Hematopoietic multipotent progenitor cell (in vitro differentiated cells): ENCODE results near the gene CACNA1D. TPM values are rescaled to one million over a fixed set of nuclear protein-coding genes. Genes with fewer than 3 reads are reported as not detected.

Experiments
- DNase-seq, 3 donors: peaks; one replicate each; pipeline ENCODE4 v3.0.0-alpha.2; 2011 to 2015; ENCODE audit warnings: low read depth in 2 of 3, low spot score in 2 of 3
- total RNA-seq: library from RNA; depleted of rRNA; stranded (reverse); fragments of >200 nt; gene quantifications from one replicate; pipeline ENCODE4 v1.2.3, GENCODE V29; 2012

CACNA1D gene
- total RNA-seq, 1 donor = 0.81 TPM

DNA sequence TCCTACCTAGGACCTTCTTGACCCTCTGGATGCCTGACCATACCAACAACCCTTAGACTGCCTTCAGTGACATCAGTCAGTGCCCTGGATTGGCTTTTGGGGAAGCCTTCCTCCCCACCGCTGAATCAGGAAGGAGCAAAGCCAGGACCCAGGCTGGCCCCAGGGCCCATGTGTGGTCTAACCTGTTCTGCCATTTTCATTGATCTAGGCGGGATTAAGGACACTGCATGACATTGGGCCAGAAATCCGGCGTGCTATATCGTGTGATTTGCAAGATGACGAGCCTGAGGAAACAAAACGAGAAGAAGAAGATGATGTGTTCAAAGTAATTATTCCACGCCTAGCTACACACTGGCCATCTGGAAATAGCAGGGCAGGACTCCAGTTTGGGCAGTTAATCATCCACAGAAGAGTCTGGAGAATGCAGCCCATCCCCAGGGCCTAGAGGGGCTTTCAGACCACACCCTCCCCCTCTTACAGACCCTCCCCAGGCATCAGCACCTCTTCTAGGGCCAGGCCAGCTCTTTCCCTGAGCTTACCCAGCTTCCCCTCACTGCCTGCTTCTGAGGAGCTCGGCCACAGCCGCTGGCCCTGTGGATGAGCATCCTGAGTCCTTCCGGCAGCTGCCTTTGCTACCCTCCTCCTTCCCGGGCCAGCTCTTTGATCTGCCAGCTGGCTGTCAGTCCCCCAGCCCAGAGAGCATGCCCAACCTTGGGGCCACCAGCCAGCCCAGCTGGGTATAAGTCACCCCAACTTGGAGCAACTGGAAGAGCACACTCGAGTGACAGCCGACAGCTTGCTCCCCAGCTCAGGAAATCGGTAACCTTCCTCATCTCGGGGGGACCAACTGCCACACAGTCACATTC is 305.9 kb downstream of the CACNA1D start:
- DNase-seq = no peak

DNA sequence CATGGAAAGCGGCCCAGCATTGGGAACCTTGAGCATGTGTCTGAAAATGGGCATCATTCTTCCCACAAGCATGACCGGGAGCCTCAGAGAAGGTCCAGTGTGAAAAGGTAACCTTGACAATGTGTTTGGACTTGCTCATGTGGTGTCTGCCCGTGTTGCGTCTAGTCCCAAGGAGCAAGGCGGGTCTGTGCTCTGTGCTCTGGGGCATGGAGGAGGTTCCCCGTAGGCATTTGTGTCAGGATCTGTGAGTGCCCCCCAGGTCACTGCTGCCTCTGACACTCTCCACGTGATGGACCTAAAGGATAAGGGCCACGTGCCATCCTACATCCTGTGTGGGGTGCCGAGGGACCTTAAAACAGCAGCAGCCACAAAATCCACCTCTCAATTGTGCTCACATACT is 306.9 kb downstream of the CACNA1D start:
- DNase-seq = no peak

DNA sequence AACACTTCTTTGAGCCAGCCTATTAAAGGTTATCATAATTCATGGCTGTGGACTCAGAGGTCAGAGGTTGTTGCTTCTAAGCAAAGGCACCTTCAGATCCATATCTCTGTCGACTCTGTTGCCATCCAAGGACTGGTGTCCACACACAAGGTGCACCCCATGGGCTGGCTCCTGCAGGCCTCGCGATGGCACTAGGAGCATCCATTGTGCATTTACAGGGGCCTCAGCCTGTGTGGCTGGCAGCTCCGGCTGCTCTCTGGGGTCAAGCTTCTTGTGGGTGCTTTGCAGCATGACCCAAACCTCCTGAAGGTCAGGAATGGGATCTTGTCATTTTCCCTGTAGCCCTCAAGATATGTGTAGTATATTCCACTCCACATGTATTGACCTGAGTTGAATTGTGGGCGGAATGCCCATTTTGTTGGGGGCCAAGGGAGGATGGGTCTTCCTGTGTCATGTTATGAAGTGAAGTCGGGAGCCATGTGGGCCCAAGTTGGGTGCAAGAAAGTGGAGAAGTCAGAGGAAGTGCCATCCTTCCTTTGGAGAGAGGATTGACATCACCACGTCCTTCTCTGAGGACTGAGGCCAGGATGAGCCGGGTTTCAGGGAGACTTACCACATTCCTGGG is 308.0 kb downstream of the CACNA1D start:
- no peak for DNase-seq

DNA sequence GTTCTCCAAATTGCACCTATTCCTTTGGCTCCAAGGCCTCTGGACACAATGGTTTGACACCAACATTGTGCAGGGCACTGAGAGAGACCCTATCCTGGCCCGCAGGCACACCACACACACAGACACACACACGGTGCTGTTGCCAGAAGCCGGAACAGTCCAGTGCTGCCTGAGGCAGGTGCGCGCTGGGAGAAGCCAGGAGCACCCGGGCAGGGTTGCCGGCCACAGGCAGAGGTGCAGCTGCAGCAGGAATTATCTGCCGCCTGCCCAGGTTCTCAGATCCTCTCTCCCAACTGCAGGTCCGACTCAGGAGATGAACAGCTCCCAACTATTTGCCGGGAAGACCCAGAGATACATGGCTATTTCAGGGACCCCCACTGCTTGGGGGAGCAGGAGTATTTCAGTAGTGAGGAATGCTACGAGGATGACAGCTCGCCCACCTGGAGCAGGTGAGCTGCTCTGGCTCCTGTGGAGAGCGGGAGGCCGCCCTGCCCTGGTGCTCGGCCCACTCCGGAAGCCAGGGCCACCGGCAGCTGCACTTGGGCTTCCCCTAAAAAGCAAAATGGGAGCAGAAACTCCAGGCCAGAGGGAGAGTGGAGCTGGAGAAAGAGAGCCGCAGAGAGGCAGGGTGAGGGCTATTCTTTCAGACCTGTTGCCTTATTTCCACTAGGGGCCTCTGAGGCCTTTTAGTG is 308.9 kb downstream of the CACNA1D start:
- no peak for DNase-seq

DNA sequence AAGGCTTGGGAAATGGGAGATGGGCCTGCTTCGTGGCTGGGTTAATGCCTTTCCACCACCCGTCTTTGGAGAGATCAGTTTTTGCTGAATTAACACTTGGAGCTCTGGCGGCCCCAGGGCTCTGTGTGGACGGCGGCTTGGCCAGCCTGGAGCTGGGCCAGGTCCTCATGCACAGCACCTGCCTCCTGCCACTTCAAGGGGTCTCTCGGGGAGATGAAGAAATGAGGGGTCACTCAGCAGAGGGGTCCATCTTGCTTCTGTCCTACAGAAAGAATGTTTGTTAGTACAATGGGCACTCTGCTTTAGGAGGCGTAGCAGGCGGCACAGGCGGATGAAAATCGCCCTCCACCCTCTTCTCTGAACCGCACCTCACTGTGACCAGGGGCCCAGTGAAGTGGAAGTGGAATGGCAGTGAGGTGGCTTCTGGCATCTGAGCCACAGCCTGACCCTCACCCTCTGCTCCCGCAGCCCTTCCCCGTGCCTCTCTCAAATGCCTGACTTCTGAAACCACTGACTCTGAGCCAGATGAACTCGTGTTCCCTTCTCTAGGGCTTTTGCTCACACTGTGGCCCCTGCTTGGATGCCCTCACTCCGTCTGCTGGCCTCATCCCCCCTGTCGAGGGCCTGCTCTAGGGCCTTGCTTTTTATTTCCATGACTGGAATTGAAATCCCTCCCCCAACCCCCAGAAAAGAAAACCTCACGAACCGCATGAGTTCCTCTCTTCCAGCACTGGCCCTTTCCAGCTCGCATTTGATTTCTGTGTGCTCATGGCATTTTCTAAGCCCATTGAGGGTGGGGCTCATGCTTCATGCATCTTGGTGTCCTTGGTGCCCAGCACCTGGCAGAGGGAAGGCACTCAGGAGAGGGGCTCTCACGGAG is 309.6 kb downstream of the CACNA1D start:
- DNase-seq = no peak

DNA sequence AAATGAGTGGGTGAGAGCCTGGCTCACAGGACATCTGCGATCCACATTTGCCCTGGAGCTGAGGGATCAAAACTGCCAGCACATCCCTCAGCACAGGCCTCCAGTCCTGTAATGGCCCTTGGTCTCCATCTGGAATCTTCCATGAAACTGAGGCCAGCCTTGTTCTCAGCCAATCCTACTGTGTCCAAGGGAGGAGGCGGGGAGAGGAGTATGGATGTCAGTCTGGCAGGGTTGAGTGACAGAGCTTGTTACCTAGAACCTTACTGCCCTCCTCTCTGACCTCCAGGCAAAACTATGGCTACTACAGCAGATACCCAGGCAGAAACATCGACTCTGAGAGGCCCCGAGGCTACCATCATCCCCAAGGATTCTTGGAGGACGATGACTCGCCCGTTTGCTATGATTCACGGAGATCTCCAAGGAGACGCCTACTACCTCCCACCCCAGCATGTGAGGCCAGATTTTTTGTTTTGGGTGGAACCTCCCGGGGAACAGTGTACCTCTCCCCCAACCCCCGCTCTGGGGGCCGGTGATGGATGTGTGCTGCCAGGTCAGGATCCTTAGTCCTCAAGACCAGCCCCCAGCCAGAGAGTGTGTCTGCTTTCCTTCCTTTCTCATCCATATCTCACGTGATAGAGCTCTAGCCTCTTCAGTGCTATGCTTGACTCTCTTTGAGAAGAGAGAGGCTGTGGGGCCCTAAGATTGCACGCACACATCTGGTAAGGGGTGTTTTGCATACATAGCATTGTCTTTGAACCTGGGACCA is 310.5 kb downstream of the CACNA1D start:
- DNase-seq = no peak

DNA sequence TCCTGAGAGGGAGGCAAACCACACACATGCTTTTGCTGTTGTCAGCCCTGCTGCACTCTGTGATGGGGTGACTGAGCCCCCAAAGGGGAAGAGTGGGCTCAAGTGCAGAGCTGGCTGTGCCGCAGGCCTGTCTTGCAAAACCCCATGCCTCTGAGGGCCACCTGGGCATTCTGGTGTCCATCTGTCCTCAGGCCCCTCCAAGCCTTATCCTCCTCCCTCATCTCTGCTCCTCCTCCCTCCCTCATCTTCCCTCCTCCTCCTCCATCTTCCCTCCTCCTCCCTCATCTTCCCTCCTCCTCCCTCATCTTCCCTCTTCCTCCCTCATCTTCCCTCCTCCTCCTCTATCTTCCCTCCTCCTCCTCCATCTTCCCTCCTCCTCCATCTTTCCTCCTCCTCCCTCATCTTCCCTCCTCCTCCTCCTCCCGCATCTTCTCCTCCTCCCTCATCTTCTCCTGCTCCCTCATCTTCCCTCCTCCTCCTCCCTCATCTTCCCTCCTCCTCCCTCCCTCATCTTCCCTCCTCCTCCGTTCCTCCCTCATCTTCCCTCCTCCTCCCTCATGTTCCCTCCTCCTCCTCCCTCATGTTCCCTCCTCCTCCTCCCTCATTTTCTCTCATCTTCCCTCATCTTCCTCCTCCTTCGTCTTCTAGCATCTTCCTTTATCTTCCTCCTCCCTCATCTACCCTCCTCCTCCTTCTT is 311.2 kb downstream of the CACNA1D start:
- no peak for DNase-seq

DNA sequence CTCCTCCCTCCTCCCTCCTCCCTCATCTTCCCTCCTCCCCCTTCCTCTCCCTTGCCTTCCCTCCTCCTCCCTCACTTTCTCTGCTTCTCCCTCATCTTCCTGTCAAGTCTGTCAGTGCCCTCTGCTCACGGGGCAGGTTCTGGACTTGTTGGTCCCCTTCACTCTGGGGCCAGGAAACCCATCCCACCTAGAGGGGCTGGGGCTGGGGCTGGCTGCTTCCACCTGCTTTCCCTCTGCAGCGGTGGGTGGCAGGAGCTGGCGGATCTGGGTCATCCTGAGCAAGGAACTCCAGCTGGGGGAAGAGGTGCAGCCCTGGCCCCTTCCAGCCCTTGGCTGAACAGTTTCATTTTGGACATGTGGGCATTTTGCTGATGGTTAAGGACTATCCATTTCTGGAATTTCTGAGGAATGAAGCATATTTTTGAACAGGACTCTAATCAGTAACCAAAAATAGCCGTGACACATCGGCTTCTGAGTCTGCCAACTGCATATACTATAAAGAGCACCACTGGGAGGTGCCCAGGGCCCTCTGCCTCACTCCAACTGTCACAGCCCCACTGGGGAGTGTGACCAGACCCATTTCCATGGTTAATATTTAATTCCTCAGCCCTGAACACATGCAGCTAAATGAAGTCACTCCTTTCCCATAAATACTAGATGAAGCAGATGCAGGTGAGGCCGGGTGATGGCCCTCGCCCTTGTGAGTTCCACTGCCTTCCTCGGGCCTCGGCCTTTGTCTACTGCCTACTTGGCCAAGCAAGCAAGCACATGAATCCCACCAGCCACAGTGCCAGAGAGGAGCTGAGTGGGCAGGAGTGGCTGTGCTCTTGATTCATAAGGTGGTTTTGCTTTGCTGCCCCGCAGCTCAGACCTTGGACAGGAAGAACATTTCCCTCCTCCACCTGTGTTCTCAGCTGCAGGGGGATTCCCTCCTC is 312.0 kb downstream of the CACNA1D start:
- no peak for DNase-seq

DNA sequence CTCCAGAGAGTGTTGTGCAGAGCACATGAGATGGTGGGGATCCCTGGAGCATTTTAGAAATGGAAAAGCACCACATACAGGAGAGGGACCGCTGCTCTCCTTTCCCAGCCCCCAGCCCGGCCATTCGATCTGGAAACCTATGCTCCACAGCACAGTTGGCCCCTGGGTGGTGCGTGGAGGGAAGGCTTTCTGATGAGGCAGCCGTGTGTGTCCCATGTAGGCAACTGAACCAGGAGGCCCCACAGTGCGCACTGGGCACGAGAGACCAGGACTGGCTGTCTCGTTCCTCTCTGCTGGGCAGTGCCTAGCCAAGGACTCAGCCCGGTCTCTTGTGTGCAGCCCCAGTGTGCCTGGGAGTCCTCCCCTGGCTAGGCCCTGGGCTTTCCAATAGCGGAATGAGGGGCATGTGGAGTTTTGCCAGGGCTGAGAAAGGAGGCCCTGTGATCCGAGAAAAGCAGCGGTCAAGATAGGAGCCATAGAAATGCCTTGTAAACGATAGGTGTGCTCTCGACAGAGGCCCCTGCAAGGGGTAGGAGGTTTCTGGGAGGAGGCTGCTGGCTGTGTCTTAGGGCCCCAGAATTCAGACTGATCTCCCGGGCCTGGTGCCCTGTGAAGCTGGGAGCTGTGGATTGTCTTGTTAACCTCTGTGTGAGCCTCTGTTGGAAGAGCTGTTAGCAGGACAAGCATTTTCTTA is 312.9 kb downstream of the CACNA1D start:
- DNase-seq = no peak

DNA sequence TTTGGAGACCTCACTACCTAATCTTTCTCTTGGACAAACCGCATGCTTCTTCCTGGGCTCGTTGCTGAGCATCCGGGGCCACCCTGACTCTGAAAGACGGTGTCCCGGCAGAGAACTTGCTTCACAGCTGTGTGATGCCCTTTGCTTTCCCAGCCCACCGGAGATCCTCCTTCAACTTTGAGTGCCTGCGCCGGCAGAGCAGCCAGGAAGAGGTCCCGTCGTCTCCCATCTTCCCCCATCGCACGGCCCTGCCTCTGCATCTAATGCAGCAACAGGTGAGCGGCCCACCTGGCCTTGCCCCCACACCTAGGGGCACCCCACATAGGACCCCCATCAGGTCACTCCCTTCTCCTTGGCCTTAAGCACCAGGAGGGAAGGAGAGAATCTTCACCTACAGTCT is 314.1 kb downstream of the CACNA1D start:
- DNase-seq = no peak

DNA sequence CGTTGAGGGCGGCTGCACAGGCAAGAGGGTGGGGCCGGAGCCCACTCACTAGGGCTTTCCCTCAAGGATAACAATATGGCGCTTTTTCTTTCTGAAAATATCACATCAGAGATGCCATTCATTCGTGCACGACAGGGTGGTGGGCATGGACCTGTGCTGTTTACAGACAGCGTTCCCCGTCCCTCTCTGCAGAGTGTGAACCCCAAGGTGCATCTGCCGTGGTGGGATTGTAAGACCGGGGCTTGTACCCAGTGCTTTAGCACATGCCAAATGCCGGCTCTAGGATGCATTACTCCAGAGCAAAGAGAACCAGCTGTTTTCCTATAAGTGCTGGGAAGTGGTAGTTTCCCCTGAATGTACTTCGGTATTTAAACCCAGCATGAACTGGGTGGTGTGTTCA is 314.9 kb downstream of the CACNA1D start:
- no peak for DNase-seq

DNA sequence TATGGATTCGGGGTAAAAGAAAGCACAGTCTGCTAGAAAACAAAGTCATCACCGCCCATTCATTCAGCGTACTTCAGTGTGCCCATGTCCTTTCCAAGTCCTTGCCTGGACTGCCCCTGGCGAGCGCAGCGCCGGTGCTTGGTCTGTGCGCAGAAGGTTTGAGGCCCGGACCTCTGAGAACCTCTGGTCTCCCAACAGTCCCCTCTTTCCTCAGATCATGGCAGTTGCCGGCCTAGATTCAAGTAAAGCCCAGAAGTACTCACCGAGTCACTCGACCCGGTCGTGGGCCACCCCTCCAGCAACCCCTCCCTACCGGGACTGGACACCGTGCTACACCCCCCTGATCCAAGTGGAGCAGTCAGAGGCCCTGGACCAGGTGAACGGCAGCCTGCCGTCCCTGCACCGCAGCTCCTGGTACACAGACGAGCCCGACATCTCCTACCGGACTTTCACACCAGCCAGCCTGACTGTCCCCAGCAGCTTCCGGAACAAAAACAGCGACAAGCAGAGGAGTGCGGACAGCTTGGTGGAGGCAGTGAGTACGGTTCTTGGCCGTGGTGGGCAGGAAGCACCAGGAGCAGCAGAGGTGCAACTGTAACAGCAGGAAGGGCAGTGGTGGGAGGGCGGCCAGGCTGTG is 315.5 kb downstream of the CACNA1D start:
- no peak for DNase-seq

DNA sequence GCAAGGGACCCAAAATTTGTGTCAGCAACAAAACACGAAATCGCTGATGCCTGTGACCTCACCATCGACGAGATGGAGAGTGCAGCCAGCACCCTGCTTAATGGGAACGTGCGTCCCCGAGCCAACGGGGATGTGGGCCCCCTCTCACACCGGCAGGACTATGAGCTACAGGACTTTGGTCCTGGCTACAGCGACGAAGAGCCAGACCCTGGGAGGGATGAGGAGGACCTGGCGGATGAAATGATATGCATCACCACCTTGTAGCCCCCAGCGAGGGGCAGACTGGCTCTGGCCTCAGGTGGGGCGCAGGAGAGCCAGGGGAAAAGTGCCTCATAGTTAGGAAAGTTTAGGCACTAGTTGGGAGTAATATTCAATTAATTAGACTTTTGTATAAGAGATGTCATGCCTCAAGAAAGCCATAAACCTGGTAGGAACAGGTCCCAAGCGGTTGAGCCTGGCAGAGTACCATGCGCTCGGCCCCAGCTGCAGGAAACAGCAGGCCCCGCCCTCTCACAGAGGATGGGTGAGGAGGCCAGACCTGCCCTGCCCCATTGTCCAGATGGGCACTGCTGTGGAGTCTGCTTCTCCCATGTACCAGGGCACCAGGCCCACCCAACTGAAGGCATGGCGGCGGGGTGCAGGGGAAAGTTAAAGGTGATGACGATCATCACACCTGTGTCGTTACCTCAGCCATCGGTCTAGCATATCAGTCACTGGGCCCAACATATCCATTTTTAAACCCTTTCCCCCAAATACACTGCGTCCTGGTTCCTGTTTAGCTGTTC is 316.9 kb downstream of the CACNA1D start:
- no peak for DNase-seq

DNA sequence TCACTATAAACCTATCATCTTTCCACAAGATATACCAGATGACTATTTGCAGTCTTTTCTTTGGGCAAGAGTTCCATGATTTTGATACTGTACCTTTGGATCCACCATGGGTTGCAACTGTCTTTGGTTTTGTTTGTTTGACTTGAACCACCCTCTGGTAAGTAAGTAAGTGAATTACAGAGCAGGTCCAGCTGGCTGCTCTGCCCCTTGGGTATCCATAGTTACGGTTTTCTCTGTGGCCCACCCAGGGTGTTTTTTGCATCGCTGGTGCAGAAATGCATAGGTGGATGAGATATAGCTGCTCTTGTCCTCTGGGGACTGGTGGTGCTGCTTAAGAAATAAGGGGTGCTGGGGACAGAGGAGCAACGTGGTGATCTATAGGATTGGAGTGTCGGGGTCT is 318.0 kb downstream of the CACNA1D start:
- no peak for DNase-seq

DNA sequence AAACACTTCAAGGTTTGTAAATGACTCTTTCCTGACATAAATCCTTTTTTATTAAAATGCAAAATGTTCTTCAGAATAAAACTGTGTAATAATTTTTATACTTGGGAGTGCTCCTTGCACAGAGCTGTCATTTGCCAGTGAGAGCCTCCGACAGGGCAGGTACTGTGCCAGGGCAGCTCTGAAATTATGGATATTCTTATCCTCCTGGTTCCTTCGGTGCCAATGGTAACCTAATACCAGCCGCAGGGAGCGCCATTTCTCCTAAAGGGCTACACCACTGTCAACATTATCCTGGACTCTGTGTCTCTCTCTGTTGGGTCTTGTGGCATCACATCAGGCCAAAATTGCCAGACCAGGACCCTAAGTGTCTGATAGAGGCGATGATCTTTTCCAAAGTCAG is 318.8 kb downstream of the CACNA1D start:
- DNase-seq = no peak

DNA sequence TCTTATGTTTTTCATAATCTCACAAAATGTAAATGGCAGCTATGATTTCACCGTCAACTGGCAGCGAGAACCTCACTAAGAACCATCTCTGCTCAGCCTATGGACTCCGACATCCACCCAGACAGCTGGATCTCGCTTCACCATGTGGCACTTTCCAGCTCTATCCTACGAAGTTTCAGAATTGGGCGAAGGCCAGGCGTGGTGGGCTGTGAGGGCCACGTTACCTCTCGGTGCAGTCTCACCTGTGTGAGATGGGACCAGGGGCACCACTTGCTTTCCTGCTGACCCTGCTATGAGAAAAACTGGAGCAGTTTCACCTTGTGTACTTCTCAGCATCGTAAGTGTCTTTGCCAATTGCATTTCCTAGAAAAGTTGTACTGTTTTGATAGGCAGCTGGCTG is 319.5 kb downstream of the CACNA1D start:
- no peak for DNase-seq

DNA sequence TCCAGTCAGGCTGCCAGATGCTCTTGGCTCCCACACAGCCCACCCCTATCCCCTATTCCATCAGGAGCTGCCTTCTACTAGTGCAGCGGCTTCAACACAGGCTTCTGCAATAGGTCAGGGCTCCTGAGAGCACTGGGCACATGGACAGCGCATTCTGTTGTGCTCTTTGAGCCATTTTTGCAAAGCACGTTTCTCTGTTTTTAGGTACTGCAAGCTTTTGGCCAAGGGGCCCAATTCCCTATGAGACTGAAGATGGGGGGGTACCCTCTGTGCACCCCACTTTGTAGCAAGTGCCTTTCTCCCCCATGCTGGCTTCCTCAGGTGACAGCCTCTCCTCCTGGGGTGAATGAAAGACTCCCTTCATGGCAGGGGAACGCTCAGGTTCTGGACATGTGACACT is 320.7 kb downstream of the CACNA1D start:
- DNase-seq = no peak
